LNCAP (cell line): ENCODE measurements around the gene UBR4.

Experiments used
- TF ChIP-seq, protein P1 (sequence below): fragments of 450-650 bp; IDR thresholded peaks from 2 replicates; pipeline ENCODE4 v1.5.1; 2017; ENCODE audit warnings: mild to moderate bottlenecking

Gene UBR4

DNA sequence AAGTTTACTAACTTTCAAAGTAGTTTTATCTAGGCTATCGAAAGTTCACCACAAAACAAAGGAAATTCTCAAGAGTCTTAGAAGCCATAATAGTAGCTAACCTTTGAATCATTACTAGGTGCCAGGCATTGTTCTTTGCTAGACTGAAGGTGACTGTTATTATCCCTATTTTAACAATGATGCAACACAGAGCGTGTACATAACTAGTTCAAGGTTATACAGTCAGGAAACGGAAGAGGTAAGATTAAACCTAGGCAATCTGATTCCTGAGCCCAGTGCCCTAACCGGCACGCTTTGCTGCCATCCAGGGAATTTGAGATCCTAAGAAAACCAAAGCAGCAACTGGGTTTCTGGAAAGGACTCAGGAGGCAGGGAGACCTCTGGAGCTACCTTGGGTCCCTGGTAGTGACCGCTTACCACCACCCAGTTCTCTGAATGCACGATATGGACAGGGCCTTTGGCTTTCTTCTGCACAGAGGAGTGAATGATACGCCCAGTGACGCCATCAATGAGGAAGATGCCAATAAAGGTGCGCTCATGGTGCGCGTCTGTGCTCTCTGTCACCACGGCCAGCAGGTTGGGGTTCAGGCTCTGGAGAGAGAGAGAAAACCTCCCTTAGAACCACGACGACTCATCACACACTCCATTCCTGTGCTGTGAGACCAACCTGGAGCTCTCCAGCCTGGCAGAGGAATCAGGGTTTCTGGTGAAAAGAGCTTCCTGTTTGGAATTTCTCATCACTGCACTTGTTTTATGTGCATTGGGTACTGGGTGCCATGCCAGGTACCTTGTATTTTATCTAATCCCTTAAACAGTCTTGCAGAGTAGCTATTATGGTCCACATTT lies 13.1 kb upstream of the UBR4 start:
- TF ChIP-seq, protein P1, sequence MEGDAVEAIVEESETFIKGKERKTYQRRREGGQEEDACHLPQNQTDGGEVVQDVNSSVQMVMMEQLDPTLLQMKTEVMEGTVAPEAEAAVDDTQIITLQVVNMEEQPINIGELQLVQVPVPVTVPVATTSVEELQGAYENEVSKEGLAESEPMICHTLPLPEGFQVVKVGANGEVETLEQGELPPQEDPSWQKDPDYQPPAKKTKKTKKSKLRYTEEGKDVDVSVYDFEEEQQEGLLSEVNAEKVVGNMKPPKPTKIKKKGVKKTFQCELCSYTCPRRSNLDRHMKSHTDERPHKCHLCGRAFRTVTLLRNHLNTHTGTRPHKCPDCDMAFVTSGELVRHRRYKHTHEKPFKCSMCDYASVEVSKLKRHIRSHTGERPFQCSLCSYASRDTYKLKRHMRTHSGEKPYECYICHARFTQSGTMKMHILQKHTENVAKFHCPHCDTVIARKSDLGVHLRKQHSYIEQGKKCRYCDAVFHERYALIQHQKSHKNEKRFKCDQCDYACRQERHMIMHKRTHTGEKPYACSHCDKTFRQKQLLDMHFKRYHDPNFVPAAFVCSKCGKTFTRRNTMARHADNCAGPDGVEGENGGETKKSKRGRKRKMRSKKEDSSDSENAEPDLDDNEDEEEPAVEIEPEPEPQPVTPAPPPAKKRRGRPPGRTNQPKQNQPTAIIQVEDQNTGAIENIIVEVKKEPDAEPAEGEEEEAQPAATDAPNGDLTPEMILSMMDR = no peak

DNA sequence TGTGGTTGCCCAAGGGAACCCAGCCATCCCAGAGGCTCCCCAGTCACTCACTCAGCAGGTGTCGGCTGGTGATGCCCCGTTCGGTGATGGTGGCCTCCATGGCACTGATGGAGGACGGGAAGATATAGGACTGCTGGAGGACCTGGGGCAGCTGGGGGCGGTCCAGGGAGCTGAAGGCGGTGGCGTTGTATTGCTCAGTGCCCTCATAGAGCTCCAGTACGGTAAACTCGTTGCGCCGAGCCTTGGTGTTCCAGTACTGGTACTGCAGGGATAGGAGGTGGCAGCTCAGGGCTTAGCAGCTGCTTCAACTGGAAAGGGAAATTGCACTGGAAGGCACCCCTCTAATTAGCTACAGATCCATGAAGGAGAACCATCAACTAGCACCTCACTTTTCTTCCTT lies 12.5 kb upstream of the UBR4 start:
- TF ChIP-seq, protein P1 = no peak

DNA sequence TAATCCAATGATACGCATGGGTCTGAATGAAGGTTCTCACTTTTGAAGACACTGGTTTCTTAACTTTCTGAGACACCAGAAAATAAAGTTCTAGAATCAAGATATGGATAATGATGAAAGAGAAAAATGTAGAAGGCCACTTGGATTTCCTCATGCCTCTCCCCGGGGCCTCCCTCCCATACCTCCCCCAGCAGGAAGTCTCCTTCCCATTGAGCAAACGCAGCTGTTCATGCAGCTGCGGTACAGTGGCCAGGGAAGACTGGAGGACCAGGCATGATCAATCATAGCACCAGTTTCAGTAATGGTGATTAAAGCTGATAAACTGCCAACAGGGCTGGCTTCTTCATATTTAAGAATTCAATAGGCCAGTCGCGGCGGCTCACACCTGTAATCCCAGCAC lies 10.9 kb upstream of the UBR4 start:
- TF ChIP-seq, protein P1 = no peak

DNA sequence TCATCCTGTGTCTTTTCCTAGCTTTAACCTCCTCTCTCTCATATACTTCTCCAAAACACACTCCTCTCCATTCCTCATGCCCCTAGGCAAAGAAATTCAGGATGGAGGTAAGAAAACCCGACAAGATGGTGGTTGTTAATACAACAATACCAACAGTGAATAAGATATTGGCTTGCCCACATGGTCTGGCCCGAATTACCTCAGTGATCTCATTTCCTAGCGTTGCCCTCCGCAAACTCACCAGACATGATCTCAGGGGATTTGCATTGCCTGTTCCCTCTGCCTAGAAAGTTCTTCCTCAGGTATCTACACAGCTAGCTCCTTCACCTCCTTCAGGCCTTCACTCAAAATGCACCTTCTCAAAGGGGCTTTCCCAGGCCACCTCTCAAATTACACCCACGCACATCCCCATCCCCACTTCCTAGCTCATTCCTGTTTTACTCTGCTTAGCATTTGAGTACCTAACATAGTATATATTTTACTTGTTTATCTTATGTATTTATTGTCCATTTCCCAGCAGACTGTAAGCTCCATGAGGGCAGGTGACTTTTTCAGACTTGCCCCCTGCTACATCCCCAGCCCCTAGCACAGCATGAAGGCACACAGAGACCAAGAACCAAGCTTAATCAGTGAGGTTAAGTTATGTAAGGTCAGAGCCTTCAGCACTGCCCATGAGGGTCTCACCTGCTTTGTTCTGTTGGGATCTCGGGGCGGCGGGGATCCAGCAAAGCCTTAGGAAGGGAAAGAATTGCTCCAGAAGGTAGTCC lies 10.2 kb upstream of the UBR4 start:
- TF ChIP-seq, protein P1 = no peak

DNA sequence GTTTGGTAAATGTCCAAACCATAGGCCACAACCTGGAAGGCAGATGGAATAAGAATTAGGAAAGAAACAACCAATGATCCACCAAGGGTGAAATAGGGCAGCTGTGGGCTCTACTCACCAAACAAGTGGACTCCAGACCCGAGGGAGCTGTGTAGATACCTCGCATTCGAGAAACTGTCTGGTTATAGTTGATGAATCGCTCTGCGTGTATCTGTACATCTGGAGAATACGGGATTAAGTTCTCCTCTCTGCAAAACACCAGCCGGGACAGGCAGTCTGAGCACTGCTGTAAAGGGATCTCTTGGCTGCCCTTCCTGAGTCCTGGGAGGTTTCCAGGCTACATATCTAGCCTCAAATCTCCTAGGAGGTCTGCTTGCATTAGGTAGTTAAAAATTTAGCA lies 9.4 kb upstream of the UBR4 start:
- TF ChIP-seq, protein P1 = no peak

DNA sequence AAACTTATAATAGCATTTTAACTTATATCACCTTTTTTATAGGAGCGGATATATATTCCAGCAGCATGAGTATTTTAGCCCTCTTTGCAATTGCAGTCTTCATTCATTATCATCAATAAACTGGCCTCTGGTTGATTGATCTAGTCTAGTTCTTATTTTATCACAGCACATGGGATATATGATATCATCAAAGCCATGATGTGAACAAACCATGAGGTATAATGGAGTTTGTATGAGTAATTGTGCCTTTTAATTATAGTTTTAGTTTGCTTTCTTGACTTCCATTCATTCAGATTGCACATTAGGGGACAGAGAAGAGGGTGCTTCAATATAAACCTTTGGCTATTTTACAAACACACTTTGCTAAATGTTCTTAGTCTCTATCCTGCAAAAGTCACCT lies 3.5 kb upstream of the UBR4 start:
- TF ChIP-seq, protein P1 = no peak

DNA sequence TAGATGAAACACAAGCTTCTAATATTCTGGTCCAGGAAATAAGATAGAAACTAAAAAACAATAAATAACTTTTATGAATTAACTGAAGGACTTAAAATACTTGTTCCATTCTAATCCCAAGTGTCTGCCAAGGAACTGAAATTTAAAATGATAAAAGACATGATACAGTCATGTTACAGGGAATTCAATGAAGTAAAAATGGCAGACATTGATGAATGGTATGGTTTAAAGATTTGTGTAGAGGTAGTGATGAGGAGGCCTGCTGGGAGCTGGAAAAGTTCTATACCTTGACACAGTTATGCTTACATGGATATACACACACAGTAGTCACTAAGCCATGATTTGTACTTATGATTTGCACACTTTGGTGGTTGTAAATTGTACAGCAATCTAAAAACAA lies 2.1 kb upstream of the UBR4 start:
- TF ChIP-seq, protein P1 = no peak
